AG04450 (cell line): ENCODE results near the gene ADCY5. TPM values are rescaled to one million over a fixed set of nuclear protein-coding genes. Genes with fewer than 3 reads are reported as not detected.

Source experiments
- CTCF ChIA-PET: fragments of 300-600, 350-600 bp; formaldehyde crosslinking; extraction: SDS; loops from one replicate; lab custom pipeline; 2022; ENCODE audit warnings: antibody characterized with exemption, inconsistent platforms; lab: Charles Lee
- POLR2A ChIA-PET: fragments of 350-600 bp; formaldehyde crosslinking; extraction: SDS; loops from one replicate; lab custom pipeline; 2021; ENCODE audit warnings: antibody characterized with exemption, inconsistent platforms; lab: Yijun Ruan, JAX
- DNase-seq: peaks from one replicate; pipeline ENCODE4 v3.0.0-alpha.2; 2011; ENCODE audit warnings: low read depth, low spot score
- H3K27ac ChIP-seq: one replicate; pipeline ENCODE4 v1.5.1; 2012; ENCODE audit warnings: low read depth, low read length, control low read depth
- H3K27me3 ChIP-seq: one replicate; pipeline ENCODE4 v1.6.0; 2012; ENCODE audit warnings: low read length; ENCODE audit not compliant: control insufficient read depth, insufficient read depth
- H3K4me3 ChIP-seq: 2 replicates; pipeline ENCODE4 v1.5.1; 2011; ENCODE audit warnings: mild to moderate bottlenecking, low read depth, low read length, control low read depth
- H3K9me3 ChIP-seq: 2 replicates; pipeline ENCODE4 v1.5.1; 2012; ENCODE audit warnings: low read length; ENCODE audit not compliant: control insufficient read depth, insufficient read depth
- polyA plus RNA-seq: library from polyadenylated mRNA; depleted of rRNA; stranded (reverse); fragments of >200 nt; gene quantifications from 2 replicates; pipeline ENCODE4 v1.2.3, GENCODE V29; 2011
- TF ChIP-seq, protein P1 (sequence below): IDR thresholded peaks from 2 replicates; pipeline ENCODE4 v1.5.1; 2011; ENCODE audit warnings: low read depth, low read length, control low read depth, inconsistent platforms

The ADCY5 gene
- polyA plus RNA-seq, 1 experiment, result 0.20 TPM

DNA sequence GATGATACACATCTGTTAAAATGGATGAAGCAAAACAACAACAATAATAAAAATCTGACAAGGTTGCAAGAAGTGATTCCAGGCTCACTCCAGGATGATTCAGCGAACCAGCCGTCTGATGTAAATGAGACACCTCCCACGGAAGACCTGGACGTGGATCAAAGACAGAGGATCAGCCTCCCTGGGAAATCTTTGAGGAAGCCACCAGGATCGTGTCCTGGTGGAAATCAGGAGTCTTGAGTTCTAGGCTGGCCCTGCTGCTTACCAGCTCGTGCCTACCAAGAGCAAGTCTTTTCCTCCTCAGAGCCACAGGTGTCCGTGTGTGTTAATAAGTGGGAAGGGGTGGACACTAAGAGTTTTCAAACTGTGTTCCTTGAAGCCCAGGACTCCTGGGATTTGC lies 15.3 kb upstream of the ADCY5 start:
- ChIA-PET POLR2A (no interaction called here), CTCF (interaction anchor here (0.8 kb wide), 1 partner anchor 135 kb away, joined by 3 read pairs; no protein-coding TSS in a partner anchor)
- Histone ChIP-seq H3K9me3 (no peaks in the 10 kb centered on the region), H3K4me3 (no peak overlapping the region), H3K27me3 (peaks cover 60% of the 10 kb centered on the region), H3K27ac (no peak overlapping the region)
- TF ChIP-seq, protein P1, sequence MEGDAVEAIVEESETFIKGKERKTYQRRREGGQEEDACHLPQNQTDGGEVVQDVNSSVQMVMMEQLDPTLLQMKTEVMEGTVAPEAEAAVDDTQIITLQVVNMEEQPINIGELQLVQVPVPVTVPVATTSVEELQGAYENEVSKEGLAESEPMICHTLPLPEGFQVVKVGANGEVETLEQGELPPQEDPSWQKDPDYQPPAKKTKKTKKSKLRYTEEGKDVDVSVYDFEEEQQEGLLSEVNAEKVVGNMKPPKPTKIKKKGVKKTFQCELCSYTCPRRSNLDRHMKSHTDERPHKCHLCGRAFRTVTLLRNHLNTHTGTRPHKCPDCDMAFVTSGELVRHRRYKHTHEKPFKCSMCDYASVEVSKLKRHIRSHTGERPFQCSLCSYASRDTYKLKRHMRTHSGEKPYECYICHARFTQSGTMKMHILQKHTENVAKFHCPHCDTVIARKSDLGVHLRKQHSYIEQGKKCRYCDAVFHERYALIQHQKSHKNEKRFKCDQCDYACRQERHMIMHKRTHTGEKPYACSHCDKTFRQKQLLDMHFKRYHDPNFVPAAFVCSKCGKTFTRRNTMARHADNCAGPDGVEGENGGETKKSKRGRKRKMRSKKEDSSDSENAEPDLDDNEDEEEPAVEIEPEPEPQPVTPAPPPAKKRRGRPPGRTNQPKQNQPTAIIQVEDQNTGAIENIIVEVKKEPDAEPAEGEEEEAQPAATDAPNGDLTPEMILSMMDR, result no peak
- no peak for DNase-seq

DNA sequence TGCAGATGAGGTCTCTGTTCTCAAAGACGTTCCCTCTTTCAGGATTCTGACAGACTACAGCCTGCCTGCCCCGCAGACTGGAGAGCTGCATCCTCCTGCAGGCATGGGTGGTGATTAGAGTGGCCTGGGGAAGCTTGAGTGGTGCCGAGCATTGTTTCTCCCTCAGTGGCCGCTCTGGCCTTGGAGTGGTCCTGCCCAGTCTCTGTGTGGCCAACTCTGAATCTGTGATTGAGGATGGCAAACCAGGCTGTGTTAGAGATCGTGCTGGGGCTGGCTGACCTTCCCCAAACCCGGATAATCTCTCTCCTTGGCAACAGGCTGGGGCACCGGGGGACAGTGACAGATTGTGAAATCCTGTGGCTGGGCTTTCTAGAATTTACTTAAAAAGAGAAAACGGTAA lies 11.0 kb upstream of the ADCY5 start:
- peaks cover 55% of the 10 kb centered on the region for H3K27me3 ChIP-seq
- TF ChIP-seq, protein P1, result no peak
- H3K4me3 ChIP-seq, result no peak overlapping the region
- DNase-seq, result no peak
- POLR2A ChIA-PET, result no interaction called here
- no peaks in the 10 kb centered on the region for H3K9me3 ChIP-seq
- H3K27ac ChIP-seq, result peak overlapping the region; percentile 11
- CTCF ChIA-PET, result no interaction called here

DNA sequence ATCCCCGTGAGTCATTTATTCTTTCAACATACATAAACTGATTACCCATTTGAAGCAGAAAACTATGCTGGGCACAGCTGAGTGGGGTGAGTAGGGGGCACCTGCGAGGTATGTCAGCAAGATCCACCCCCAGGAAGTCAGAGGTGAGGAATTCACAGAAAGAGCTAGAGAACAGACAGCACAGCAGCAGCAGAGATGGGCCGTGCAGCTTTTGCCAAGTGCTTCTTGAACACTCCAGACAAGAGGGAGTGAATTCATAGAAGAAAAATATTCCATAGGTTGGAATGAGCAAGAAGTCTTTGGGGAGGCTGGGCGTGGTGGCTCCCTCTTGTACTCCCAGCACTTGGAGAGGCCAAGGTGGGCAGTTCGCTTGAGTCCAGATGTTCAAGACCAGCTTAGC lies 9.4 kb upstream of the ADCY5 start:
- CTCF ChIA-PET, result interaction anchor here (1.1 kb wide), 1 partner anchor 129 kb away, joined by 4 read pairs; no protein-coding TSS in a partner anchor
- no peaks in the 10 kb centered on the region for H3K9me3 ChIP-seq
- H3K27me3 ChIP-seq, result peaks cover 57% of the 10 kb centered on the region
- no peak overlapping the region for H3K4me3 ChIP-seq
- no peak for DNase-seq
- POLR2A ChIA-PET, result no interaction called here
- H3K27ac ChIP-seq, result no peak overlapping the region
- TF ChIP-seq, protein P1, result no peak

DNA sequence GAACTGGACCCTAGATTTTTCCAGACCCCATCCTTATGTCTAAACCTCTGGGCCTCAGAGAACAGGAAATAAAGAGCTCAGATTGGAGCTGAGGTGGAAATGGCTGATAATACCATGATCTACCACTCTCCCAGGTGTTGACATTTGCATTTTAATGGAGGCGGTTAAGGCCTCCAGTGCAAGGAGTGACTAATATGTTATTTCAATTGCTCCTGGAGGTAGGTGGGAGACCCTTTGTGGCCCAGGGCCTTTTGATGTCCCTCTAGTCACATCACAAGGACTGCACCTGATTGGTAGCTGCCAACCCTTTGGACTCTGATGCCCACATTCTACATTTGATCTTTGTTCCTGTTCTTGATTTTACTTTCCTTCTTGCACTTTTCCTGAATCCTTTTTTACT lies 9.0 kb upstream of the ADCY5 start:
- TF ChIP-seq, protein P1, result no peak
- ChIA-PET POLR2A (no interaction called here), CTCF (interaction anchor here (1.1 kb wide), 1 partner anchor 129 kb away, joined by 4 read pairs; no protein-coding TSS in a partner anchor)
- H3K9me3 ChIP-seq, result no peaks in the 10 kb centered on the region
- no peak overlapping the region for H3K27ac ChIP-seq
- no peak for DNase-seq
- no peak overlapping the region for H3K4me3 ChIP-seq
- peaks cover 54% of the 10 kb centered on the region for H3K27me3 ChIP-seq

DNA sequence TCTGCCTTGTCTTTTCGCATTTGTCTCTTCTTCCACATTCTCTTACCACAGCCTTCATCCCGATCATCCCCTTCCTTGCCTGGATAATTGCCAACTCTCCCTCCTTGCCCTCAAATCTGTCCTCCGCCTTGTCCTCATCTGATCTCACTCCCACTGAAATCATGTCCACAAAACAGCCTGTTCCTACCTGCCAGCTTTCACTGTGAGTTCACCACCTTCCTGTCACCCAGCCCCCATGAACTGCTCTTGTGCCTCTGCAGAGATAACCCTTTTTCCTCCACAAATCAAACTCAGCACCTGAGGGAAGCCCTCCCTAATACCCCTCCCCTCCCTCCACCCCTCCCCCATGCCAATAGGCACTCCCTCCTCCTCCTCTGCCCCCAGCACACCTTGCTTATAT lies 4.8 kb upstream of the ADCY5 start:
- H3K27me3 ChIP-seq, result peaks cover 55% of the 10 kb centered on the region
- POLR2A ChIA-PET, result no interaction called here
- CTCF ChIA-PET, result interaction anchor here (0.9 kb wide), 1 partner anchor 35 kb away, joined by 4 read pairs; no protein-coding TSS in a partner anchor

More for the DNA sequence above, 4.8 kb upstream of the ADCY5 start:
- DNase-seq, result no peak
- TF ChIP-seq, protein P1, result no peak
- no peaks in the 10 kb centered on the region; the same call in 1 of the 2 replicates for H3K9me3 ChIP-seq
- no peak overlapping the region for H3K4me3 ChIP-seq
- H3K27ac ChIP-seq, result no peak overlapping the region
